IMR-90 (cell line): ENCODE data around the gene SAMD1. TPM values are rescaled to one million over a fixed set of nuclear protein-coding genes. Genes with fewer than 3 reads are reported as not detected.

Source experiments
- ATAC-seq: fragments of 200-7000 bp; cut with Tn5 transposase; 2 replicates; pipeline ENCODE4 v1.9.1; 2020; ENCODE audit warnings: low read depth, mild to moderate bottlenecking, moderate library complexity
- BruUV-seq: library from RNA; stranded (reverse); fragments of 400-500 nt; replicated peaks from 2 replicates; lab custom pipeline; 2021; lab: Mats Ljungman, UMichigan
- CTCF ChIA-PET: fragments of 300-600 bp; formaldehyde crosslinking; extraction: SDS; loops from one replicate; lab custom pipeline; 2021; ENCODE audit warnings: antibody characterized with exemption; lab: Yijun Ruan, JAX
- POLR2A ChIA-PET: fragments of 300-600 bp; sonication (Branson Sonifier 250); formaldehyde crosslinking; loops from one replicate; lab custom pipeline; 2022; ENCODE audit warnings: antibody characterized with exemption; ENCODE audit not compliant: unreplicated experiment; lab: Charles Lee
- DNase-seq: peaks from one replicate; pipeline ENCODE4 v3.0.0; 2013
- H2AFZ ChIP-seq: replicated peaks from 2 replicates; pipeline ENCODE3; 2013; ENCODE audit warnings: low read length, mild to moderate bottlenecking; ENCODE audit not compliant: poor library complexity
- H2AK5ac ChIP-seq: 2 replicates; pipeline ENCODE4 v1.6.1; 2013; ENCODE audit warnings: low read depth, low read length, inconsistent platforms
- H2AK9ac ChIP-seq: replicated peaks from 2 replicates; pipeline ENCODE3; 2013; ENCODE audit warnings: mild to moderate bottlenecking, low read depth, low read length, moderate library complexity; ENCODE audit not compliant: poor library complexity
- H2BK120ac ChIP-seq: 2 replicates; pipeline ENCODE4 v1.6.1; 2013; ENCODE audit warnings: low read depth, low read length, inconsistent platforms
- H2BK15ac ChIP-seq: 3 replicates; pipeline ENCODE4 v1.6.1; 2013; ENCODE audit warnings: low read depth, low read length, inconsistent platforms
- H2BK20ac ChIP-seq: 2 replicates; pipeline ENCODE4 v1.6.1; 2013; ENCODE audit warnings: low read depth, mild to moderate bottlenecking, inconsistent platforms, low read length, moderate library complexity
- H2BK5ac ChIP-seq: 2 replicates; pipeline ENCODE4 v1.6.1; 2013; ENCODE audit warnings: mild to moderate bottlenecking, low read depth, low read length, inconsistent platforms; ENCODE audit not compliant: poor library complexity, severe bottlenecking
- H3K14ac ChIP-seq: replicated peaks from 2 replicates; pipeline ENCODE4 v1.6.1; 2013; ENCODE audit warnings: low read depth, low read length, inconsistent platforms
- H3K18ac ChIP-seq: 2 replicates; pipeline ENCODE4 v1.6.1; 2013; ENCODE audit warnings: low read depth, low read length, control low read depth
- H3K23ac ChIP-seq: 2 replicates; pipeline ENCODE4 v1.6.1; 2013; ENCODE audit warnings: low read depth, low read length, inconsistent platforms
- H3K27ac ChIP-seq: 2 replicates; pipeline ENCODE4 v1.5.1; 2013; ENCODE audit warnings: mild to moderate bottlenecking, control low read depth, low read length; ENCODE audit not compliant: insufficient read depth
- H3K27me3 ChIP-seq: 2 replicates; pipeline ENCODE4 v1.6.1; 2013; ENCODE audit warnings: low read length; ENCODE audit not compliant: control insufficient read depth, insufficient read depth
- H3K36me3 ChIP-seq: 2 replicates; pipeline ENCODE4 v1.6.1; 2013; ENCODE audit warnings: low read length, mixed read lengths; ENCODE audit not compliant: control insufficient read depth, insufficient read depth
- H3K4ac ChIP-seq: 2 replicates; pipeline ENCODE4 v1.6.1; 2013; ENCODE audit warnings: low read depth, low read length, inconsistent platforms
- H3K4me1 ChIP-seq: 2 replicates; pipeline ENCODE4 v1.6.1; 2013; ENCODE audit warnings: low read length, mixed read lengths; ENCODE audit not compliant: control insufficient read depth, insufficient read depth
- H3K4me2 ChIP-seq: 2 replicates; pipeline ENCODE4 v1.6.1; 2013; ENCODE audit warnings: low read depth, mild to moderate bottlenecking, control low read depth, low read length, moderate library complexity
- H3K4me3 ChIP-seq: 2 replicates; pipeline ENCODE4 v1.5.1; 2013; ENCODE audit warnings: low read depth, mild to moderate bottlenecking, control low read depth, low read length, moderate library complexity; ENCODE audit not compliant: insufficient read depth
- H3K56ac ChIP-seq: 2 replicates; pipeline ENCODE4 v1.6.1; 2013; ENCODE audit warnings: low read length, inconsistent platforms; ENCODE audit not compliant: insufficient read depth; ENCODE audit errors: extremely low read depth
- H3K79me1 ChIP-seq, 2 experiments: 2 replicates each; pipeline ENCODE4 v1.6.1; 2013; ENCODE audit warnings: low read length in 2 of 2, inconsistent platforms in 1 of 2, low read depth in 1 of 2
- H3K9ac ChIP-seq: 2 replicates; pipeline ENCODE4 v1.6.1; 2013; ENCODE audit warnings: low read depth, low read length, control low read depth
- H3K9me1 ChIP-seq: 2 replicates; pipeline ENCODE4 v1.6.1; 2013; ENCODE audit warnings: low read length, inconsistent platforms; ENCODE audit not compliant: insufficient read depth
- H3K9me3 ChIP-seq: 2 replicates; pipeline ENCODE4 v1.6.1; 2013; ENCODE audit warnings: low read length; ENCODE audit not compliant: control insufficient read depth, insufficient read depth
- H4K20me1 ChIP-seq: 2 replicates; pipeline ENCODE4 v1.6.1; 2013; ENCODE audit warnings: low read length, inconsistent platforms; ENCODE audit not compliant: insufficient read depth
- H4K5ac ChIP-seq: 2 replicates; pipeline ENCODE4 v1.6.1; 2013; ENCODE audit warnings: mild to moderate bottlenecking, low read depth, low read length, control low read depth
- H4K8ac ChIP-seq, 2 experiments: 2 replicates each; pipeline ENCODE4 v1.6.1; 2013; ENCODE audit warnings: low read depth in 2 of 2, low read length in 2 of 2, control low read depth in 1 of 2, inconsistent platforms in 1 of 2
- H4K91ac ChIP-seq: 2 replicates; pipeline ENCODE4 v1.6.1; 2013; ENCODE audit warnings: low read depth, low read length, inconsistent platforms; ENCODE audit not compliant: insufficient read depth
- BHLHE40 ChIP-seq: fragments of 150-350 bp; IDR thresholded peaks from 2 replicates; pipeline ENCODE4 v1.6.1; 2016; ENCODE audit warnings: mild to moderate bottlenecking, low read depth, low read length
- CHD1 ChIP-seq: IDR thresholded peaks from 2 replicates; pipeline ENCODE4 v1.6.1; 2012; ENCODE audit warnings: low read depth, low read length, improper control_type of control experiment
- CTCF ChIP-seq: conservative IDR thresholded peaks from 2 replicates; pipeline ENCODE4 v1.5.1; 2012; ENCODE audit warnings: mild to moderate bottlenecking, low read depth, low read length, improper control_type of control experiment
- ELK1 ChIP-seq: fragments of 150-350 bp; IDR thresholded peaks from 2 replicates; pipeline ENCODE4 v1.6.1; 2016; ENCODE audit warnings: low read depth, mild to moderate bottlenecking, low read length, moderate library complexity, borderline replicate concordance
- FOS ChIP-seq: fragments of 150-350 bp; IDR thresholded peaks from 2 replicates; pipeline ENCODE4 v1.6.1; 2016; ENCODE audit warnings: low read depth, low read length
- MAFK ChIP-seq: IDR thresholded peaks from 2 replicates; pipeline ENCODE4 v1.6.1; 2012; ENCODE audit warnings: low read depth, low read length, improper control_type of control experiment
- MAZ ChIP-seq: IDR thresholded peaks from 2 replicates; pipeline ENCODE4 v1.6.1; 2012; ENCODE audit warnings: low read depth, mild to moderate bottlenecking, low read length, improper control_type of control experiment, moderate library complexity, borderline replicate concordance
- MXI1 ChIP-seq: IDR thresholded peaks from 2 replicates; pipeline ENCODE4 v1.6.1; 2012; ENCODE audit warnings: low read depth, mild to moderate bottlenecking, low read length, moderate library complexity, borderline replicate concordance
- NFE2L2 ChIP-seq: fragments of 150-350 bp; IDR thresholded peaks from 2 replicates; pipeline ENCODE4 v1.6.1; 2016; ENCODE audit warnings: low read depth, mild to moderate bottlenecking, low read length
- POLR2A ChIP-seq: IDR thresholded peaks from 2 replicates; pipeline ENCODE4 v1.6.1; 2012; ENCODE audit warnings: mild to moderate bottlenecking, low read depth, low read length
- RAD21 ChIP-seq: IDR thresholded peaks from 2 replicates; pipeline ENCODE4 v1.6.1; 2012; ENCODE audit warnings: low read length, improper control_type of control experiment
- RCOR1 ChIP-seq: IDR thresholded peaks from 2 replicates; pipeline ENCODE4 v1.6.1; 2012; ENCODE audit warnings: mild to moderate bottlenecking, low read length, improper control_type of control experiment; ENCODE audit not compliant: insufficient replicate concordance
- RFX5 ChIP-seq: IDR thresholded peaks from 2 replicates; pipeline ENCODE4 v1.8.0; 2012; ENCODE audit warnings: low read depth, mild to moderate bottlenecking, low read length, moderate library complexity
- SMC3 ChIP-seq: fragments of 150-350 bp; IDR thresholded peaks from 2 replicates; pipeline ENCODE4 v1.6.1; 2016; ENCODE audit warnings: low read depth, mild to moderate bottlenecking, antibody characterized with exemption, low read length, moderate library complexity
- USF2 ChIP-seq: fragments of 150-350 bp; IDR thresholded peaks from 2 replicates; pipeline ENCODE4 v1.6.1; 2017; ENCODE audit warnings: mild to moderate bottlenecking, antibody characterized with exemption, low read length, low read depth
- WGBS, 2 experiments: methylation state at CpG; one replicate each; pipeline versions ENCODE4 v1.1.5 to v1.1.7; 2013; ENCODE audit warnings: missing lambda C conversion rate in 2 of 2; ENCODE audit not compliant: insufficient read length in 1 of 2; ENCODE audit errors: extremely low coverage in 2 of 2; 5-methylcytosine and 5-hydroxymethylcytosine counted together
- dilution Hi-C: fragments of 300-500 bp; cut with HindIII; formaldehyde crosslinking; loops from one replicate; pipeline ENCODE4 v1.14.3; 2018; ENCODE audit warnings: low sequenced_read_pairs; ENCODE audit not compliant: unreplicated experiment
- in situ Hi-C: fragments of 300-500 bp; cut with MboI; formaldehyde crosslinking; loops from 3 replicates; pipeline ENCODE4 v1.14.3; 2019; ENCODE audit warnings: low sequenced_read_pairs, inconsistent platforms, mixed read lengths
- intact Hi-C: fragments of 100-400 bp; cut with micrococcal nuclease; formaldehyde crosslinking; loops from 2 replicates; pipeline ENCODE4 v1.10.0; 2022
- polyA plus RNA-seq, 3 experiments: library from polyadenylated mRNA; depleted of rRNA; stranded (reverse); fragments of >200 nt; gene quantifications; 2 replicates each; pipeline ENCODE4 v1.2.3, GENCODE V29; 2012; ENCODE audit warnings: low replicate concordance in 1 of 3
- total RNA-seq: library from RNA; depleted of rRNA; stranded (reverse); fragments of >200 nt; gene quantifications from 2 replicates; pipeline ENCODE4 v1.2.3, GENCODE V29; 2012

SAMD1 gene
- total and polyA plus RNA-seq, 2 of the 4 experiments (the other 2 are of a cell fraction): 6.5 to 14.1 TPM

GRCh38 chr19:14051980-14052379 is 38.6 kb downstream of the SAMD1 start:
- Histone ChIP-seq H3K9me1 (no peaks in the 10 kb centered on the region), H3K27me3 (peaks cover 13% of the 10 kb centered on the region; the same call in 1 of the 2 replicates), H3K4me2 (no peak overlapping the region), H3K56ac (no peak overlapping the region), H3K9me3 (peaks cover 2% of the 10 kb centered on the region; the same call in 1 of the 2 replicates), H3K79me1 (no peaks in the 10 kb centered on the region), H2AK5ac (no peak overlapping the region), H3K18ac (no peak overlapping the region), H4K91ac (no peak overlapping the region), H3K4me3 (no peak overlapping the region), H2BK15ac (no peak overlapping the region), H3K27ac (no peak overlapping the region), H2AK9ac (no peak overlapping the region), H4K5ac (no peak overlapping the region), H3K9ac (no peak overlapping the region), H3K36me3 (no peaks in the 10 kb centered on the region), H3K23ac (no peak overlapping the region), H2BK5ac (no peak overlapping the region), H2BK20ac (no peak overlapping the region), H2BK120ac (no peak overlapping the region), H3K4me1 (no peaks in the 10 kb centered on the region), H4K8ac (no peak overlapping the region), H4K20me1 (no peaks in the 10 kb centered on the region), H3K14ac (no peak overlapping the region), H3K4ac (no peak overlapping the region), H2AFZ (no peak overlapping the region)
- WGBS, 2 experiments: 27% methylated on average over 2 of the region's 9 CpGs; no CpG with 5 or more reads in 1 of the 2 experiments
- intact Hi-C loops (no loop called here), in situ Hi-C loops (no loop called here), dilution Hi-C loops (no loop called here)
- no peak for TF ChIP-seq RAD21
- no peak for TF ChIP-seq RFX5
- no peak for TF ChIP-seq CTCF
- TF ChIP-seq FOS: no peak
- TF ChIP-seq MAZ: no peak
- TF ChIP-seq RCOR1: no peak
- no peak for TF ChIP-seq POLR2A
- TF ChIP-seq MAFK: no peak
- TF ChIP-seq USF2: no peak
- TF ChIP-seq NFE2L2: no peak
- no peak for TF ChIP-seq BHLHE40
- no peak for TF ChIP-seq CHD1
- no peak for TF ChIP-seq SMC3
- TF ChIP-seq ELK1: no peak
- TF ChIP-seq MXI1: no peak
- ATAC-seq (no peak), DNase-seq (no peak)
- BruUV-seq: no TSS peak
- ChIA-PET POLR2A (no interaction called here), CTCF (no interaction called here)
